Panc1 (cell line): ENCODE measurements around the gene MOBP. TPM values are rescaled to one million over a fixed set of nuclear protein-coding genes. Genes with fewer than 3 reads are reported as not detected.

Source experiments
- ATAC-seq: fragments of 200-7000 bp; cut with Tn5 transposase; 2 replicates; pipeline ENCODE4 v1.9.1; 2020; ENCODE audit warnings: mild to moderate bottlenecking, moderate library complexity
- BruUV-seq: library from RNA; stranded (reverse); fragments of 400-500 nt; replicated peaks from 2 replicates; lab custom pipeline; 2021; lab: Mats Ljungman, UMichigan
- CTCF ChIA-PET: fragments of 300-600 bp; sonication (Branson Sonifier 250); formaldehyde crosslinking; loops from one replicate; lab custom pipeline; 2022; ENCODE audit warnings: antibody characterized with exemption; lab: Charles Lee
- POLR2A ChIA-PET: fragments of 300-600 bp; sonication (Branson Sonifier 250); formaldehyde crosslinking; loops from one replicate; lab custom pipeline; 2022; ENCODE audit warnings: antibody characterized with exemption; lab: Charles Lee
- DNase-seq: peaks from one replicate; pipeline ENCODE4 v3.0.0-alpha.2; 2010; ENCODE audit warnings: low read depth, low spot score
- H3K27ac ChIP-seq: 2 replicates; pipeline ENCODE4 v1.5.1; 2011; ENCODE audit warnings: mild to moderate bottlenecking, low read length, inconsistent platforms
- H3K27me3 ChIP-seq: fragments of 200-500 bp; sonication (Bioruptor generic); 2 replicates; pipeline ENCODE4 v1.6.0; 2014; ENCODE audit warnings: low read length, inconsistent platforms; ENCODE audit not compliant: control insufficient read depth, insufficient read depth
- H3K36me3 ChIP-seq: fragments of 200-500 bp; sonication (Bioruptor generic); 2 replicates; pipeline ENCODE4 v1.5.1; 2014; ENCODE audit warnings: inconsistent platforms, mild to moderate bottlenecking, low read length, moderate library complexity; ENCODE audit not compliant: control insufficient read depth, insufficient read depth
- H3K4me1 ChIP-seq: 2 replicates; pipeline ENCODE4 v1.5.1; 2011; ENCODE audit warnings: inconsistent platforms, mild to moderate bottlenecking, low read length, moderate library complexity; ENCODE audit not compliant: control insufficient read depth, insufficient read depth
- H3K4me3 ChIP-seq, 2 experiments: 2 replicates each; pipeline ENCODE4 v1.5.1; 2011 to 2012; ENCODE audit warnings: low read depth in 2 of 2, low read length in 2 of 2, mild to moderate bottlenecking in 2 of 2, inconsistent platforms in 1 of 2, moderate library complexity in 1 of 2
- H3K9me3 ChIP-seq: fragments of 200-500 bp; sonication (Bioruptor generic); 2 replicates; pipeline ENCODE4 v1.5.1; 2014; ENCODE audit warnings: low read depth, mild to moderate bottlenecking, inconsistent platforms, low read length, moderate library complexity; ENCODE audit not compliant: control insufficient read depth, insufficient read depth
- CTCF ChIP-seq: fragments of 450-650 bp; IDR thresholded peaks from 2 replicates; pipeline ENCODE4 v1.5.1; 2017; ENCODE audit warnings: mild to moderate bottlenecking
- POLR2AphosphoS5 ChIP-seq: IDR thresholded peaks from 2 replicates; pipeline ENCODE4 v1.6.1; 2012; ENCODE audit warnings: mild to moderate bottlenecking, low read depth, low read length, moderate library complexity
- REST ChIP-seq, 2 experiments: IDR thresholded peaks; 2 replicates each; pipeline ENCODE4 v1.6.1; 2011 to 2012; ENCODE audit warnings: low read depth in 2 of 2, control low read depth in 1 of 2, low read length in 1 of 2, mild to moderate bottlenecking in 1 of 2, moderate library complexity in 1 of 2; ENCODE audit not compliant: insufficient read depth in 1 of 2
- SIN3A ChIP-seq: IDR thresholded peaks from 2 replicates; pipeline ENCODE4 v1.6.1; 2012; ENCODE audit warnings: low read depth, mild to moderate bottlenecking, low read length, moderate library complexity, borderline replicate concordance; ENCODE audit not compliant: insufficient read depth
- TCF7L2 ChIP-seq: IDR thresholded peaks from 2 replicates; pipeline ENCODE4 v1.6.1; 2011; ENCODE audit warnings: mild to moderate bottlenecking, low read depth, low read length, inconsistent platforms
- in situ Hi-C: cut with HindIII; loops from 2 replicates; pipeline ENCODE4 v1.10.0; 2016; ENCODE audit warnings: low sequenced_read_pairs, low pct_unique_long_range_greater_than_20kb
- intact Hi-C: fragments of 100-400 bp; cut with micrococcal nuclease; formaldehyde crosslinking; loops from one replicate; pipeline ENCODE4 v1.10.0; 2022; ENCODE audit not compliant: unreplicated experiment
- total RNA-seq: library from RNA; stranded (reverse); gene quantifications from one replicate; pipeline ENCODE4 v1.2.1, GENCODE V29; 2021; ENCODE audit not compliant: unreplicated experiment

Gene MOBP
- total RNA-seq, 1 experiment from 2014 or later, result not detected

GRCh38 chr3:39473452-39474125 is 6.1 kb downstream of the MOBP start:
- POLR2A ChIA-PET, result no interaction called here
- no peak overlapping the region for H3K4me3 ChIP-seq
- no peaks in the 10 kb centered on the region for H3K36me3 ChIP-seq
- H3K9me3 ChIP-seq, result no peaks in the 10 kb centered on the region
- ATAC-seq, result no peak
- H3K27ac ChIP-seq, result no peak overlapping the region
- CTCF ChIA-PET, result no interaction called here
- in situ Hi-C loops, result no loop called here
- DNase-seq, result no peak
- H3K27me3 ChIP-seq, result no peaks in the 10 kb centered on the region
- TF ChIP-seq TCF7L2, result no peak
- TF ChIP-seq SIN3A, result no peak
- no peak for TF ChIP-seq CTCF
- TF ChIP-seq POLR2AphosphoS5, result no peak
- no peak for TF ChIP-seq REST (IDR thresholded peaks at IDR 0.05; ENCODE audit: insufficient read depth in 1 of 2, low read depth in 2 of 2, low read length in 1 of 2)
- intact Hi-C loops, result no loop called here
- no peaks in the 10 kb centered on the region for H3K4me1 ChIP-seq
- no TSS peak for BruUV-seq

GRCh38 chr3:39474126-39474515 is 6.6 kb downstream of the MOBP start:
- H3K4me1 ChIP-seq, result no peaks in the 10 kb centered on the region
- in situ Hi-C loops (no loop called here), intact Hi-C loops (no loop called here)
- ChIA-PET CTCF (no interaction called here), POLR2A (no interaction called here)
- no peaks in the 10 kb centered on the region for H3K9me3 ChIP-seq
- TF ChIP-seq CTCF, result no peak
- TF ChIP-seq POLR2AphosphoS5, result no peak
- TF ChIP-seq TCF7L2, result no peak
- no peak for TF ChIP-seq REST (IDR thresholded peaks at IDR 0.05; ENCODE audit: insufficient read depth in 1 of 2, low read depth in 2 of 2, low read length in 1 of 2)
- TF ChIP-seq SIN3A, result no peak
- DNase-seq (no peak), ATAC-seq (no peak)
- no peaks in the 10 kb centered on the region for H3K27me3 ChIP-seq
- no peaks in the 10 kb centered on the region for H3K36me3 ChIP-seq
- no peak overlapping the region for H3K4me3 ChIP-seq
- no peak overlapping the region for H3K27ac ChIP-seq
- no TSS peak for BruUV-seq
